HCT116 (cell line): ENCODE measurements around the gene CBX8. TPM values are rescaled to one million over a fixed set of nuclear protein-coding genes. Genes with fewer than 3 reads are reported as not detected.

Experiments
- ATAC-seq: fragments of 200-7000 bp; cut with Tn5 transposase; 2 replicates; pipeline ENCODE4 v1.9.1; 2020; ENCODE audit warnings: mild to moderate bottlenecking, moderate library complexity
- BruUV-seq: library from RNA; stranded (reverse); fragments of 400-500 nt; replicated peaks from 2 replicates; lab custom pipeline; 2021; lab: Mats Ljungman, UMichigan
- CTCF ChIA-PET: fragments of 300-600 bp; sonication (Branson Sonifier 250); formaldehyde crosslinking; loops from one replicate; lab custom pipeline; 2021; ENCODE audit warnings: antibody characterized with exemption; lab: Charles Lee
- POLR2A ChIA-PET: fragments of 300-600, 350-600 bp; sonication (Branson Sonifier 250); formaldehyde crosslinking; loops from one replicate; lab custom pipeline; 2021; ENCODE audit warnings: antibody characterized with exemption; lab: Charles Lee
- RAD21 ChIA-PET, 2 experiments: fragments of 300-600 bp; sonication (Branson Sonifier 250); formaldehyde crosslinking; loops; one replicate each; lab custom pipeline; 2023; ENCODE audit warnings: low total read pairs in 2 of 2; ENCODE audit not compliant: uncharacterized antibody in 2 of 2, unreplicated experiment in 2 of 2, low non-redundant PET in 1 of 2; lab: Charles Lee
- DNase-seq: peaks from one replicate; pipeline ENCODE4 v3.0.0-alpha.2; 2010; ENCODE audit warnings: low read depth, low spot score
- H2AFZ ChIP-seq: fragments of 200-600 bp; shearing (Covaris generic), sonication (generic); 2 replicates; pipeline ENCODE4 v1.6.1; 2017; ENCODE audit warnings: low read depth, mixed run types, mixed read lengths, antibody characterized with exemption, low read length; ENCODE audit not compliant: poor library complexity, severe bottlenecking
- H3K27ac ChIP-seq: 2 replicates; pipeline ENCODE4 v1.5.1; 2012; ENCODE audit warnings: low read depth, low read length
- H3K27me3 ChIP-seq: fragments of 200-600 bp; sonication (generic); 2 replicates; pipeline ENCODE4 v1.6.1; 2016; ENCODE audit warnings: mixed run types, low read length, mixed read lengths; ENCODE audit not compliant: insufficient read depth
- H3K36me3 ChIP-seq, 2 experiments: fragments of 200-500 bp in 1 of 2; fragments of 200-600 bp in 1 of 2; sonication (Bioruptor generic) in 1 of 2; sonication (generic) in 1 of 2; 2 replicates each; pipeline versions ENCODE4 v1.5.1 to v1.6.1; 2014 to 2016; ENCODE audit warnings: low read length in 2 of 2, inconsistent platforms in 1 of 2, mixed read lengths in 1 of 2, mixed run types in 1 of 2; ENCODE audit not compliant: insufficient read depth in 2 of 2, control insufficient read depth in 1 of 2
- H3K4me1 ChIP-seq, 2 experiments: fragments of 200-600 bp in 1 of 2; sonication (generic) in 1 of 2; 2 replicates each; pipeline versions ENCODE4 v1.5.1 to v1.6.1; 2012 to 2017; ENCODE audit warnings: low read length in 2 of 2, inconsistent platforms in 1 of 2, mild to moderate bottlenecking in 1 of 2, mixed read lengths in 1 of 2, mixed run types in 1 of 2, moderate library complexity in 1 of 2; ENCODE audit not compliant: insufficient read depth in 2 of 2, control insufficient read depth in 1 of 2
- H3K4me2 ChIP-seq: fragments of 200-600 bp; sonication (generic); 2 replicates; pipeline ENCODE4 v1.6.1; 2017; ENCODE audit warnings: mixed run types, low read length, mixed read lengths
- H3K4me3 ChIP-seq, 2 experiments: fragments of 200-600 bp in 1 of 2; sonication (generic) in 1 of 2; replicated peaks in 1 of 2; 2 replicates each; pipeline ENCODE4 v1.5.1; 2011 to 2016; ENCODE audit warnings: low read length in 2 of 2, control low read depth in 1 of 2, low read depth in 1 of 2, mild to moderate bottlenecking in 1 of 2, mixed read lengths in 1 of 2, mixed run types in 1 of 2
- H3K79me2 ChIP-seq: fragments of 200-600 bp; sonication (generic); 2 replicates; pipeline ENCODE4 v1.6.1; 2017; ENCODE audit warnings: mild to moderate bottlenecking, mixed run types, low read length, moderate library complexity, mixed read lengths; ENCODE audit not compliant: insufficient read depth
- H3K9ac ChIP-seq: fragments of 200-600 bp; sonication (generic); 2 replicates; pipeline ENCODE4 v1.6.1; 2016; ENCODE audit warnings: low read length, mixed read lengths
- H3K9me2 ChIP-seq: fragments of 200-600 bp; sonication (generic), shearing (Covaris generic); 2 replicates; pipeline ENCODE4 v1.6.1; 2017; ENCODE audit warnings: mixed run types, mild to moderate bottlenecking, moderate library complexity; ENCODE audit not compliant: insufficient read depth
- H3K9me3 ChIP-seq, 2 experiments: fragments of 200-500 bp in 1 of 2; fragments of 200-600 bp in 1 of 2; sonication (Bioruptor generic) in 1 of 2; sonication (generic) in 1 of 2; 2 replicates each; pipeline ENCODE4 v1.6.1; 2014 to 2017; ENCODE audit warnings: low read length in 2 of 2, mixed read lengths in 2 of 2, inconsistent platforms in 1 of 2, low read depth in 1 of 2, mild to moderate bottlenecking in 1 of 2, mixed run types in 1 of 2, moderate library complexity in 1 of 2; ENCODE audit not compliant: control insufficient read depth in 1 of 2, insufficient read depth in 1 of 2
- H4K20me1 ChIP-seq: fragments of 200-600 bp; sonication (generic), shearing (Covaris generic); 2 replicates; pipeline ENCODE4 v1.6.1; 2017; ENCODE audit warnings: mixed run types, mild to moderate bottlenecking, moderate library complexity; ENCODE audit not compliant: insufficient read depth
- EGR1 ChIP-seq: IDR thresholded peaks from 2 replicates; pipeline ENCODE4 v1.6.1; 2012; ENCODE audit warnings: low read depth
- FOSL1 ChIP-seq: IDR thresholded peaks from 2 replicates; pipeline ENCODE4 v1.6.1; 2012; ENCODE audit warnings: low read depth
- MAX ChIP-seq: IDR thresholded peaks from 2 replicates; pipeline ENCODE4 v1.6.1; 2012
- REST ChIP-seq: IDR thresholded peaks from 2 replicates; pipeline ENCODE4 v1.6.1; 2012; ENCODE audit warnings: low read depth
- SP1 ChIP-seq: IDR thresholded peaks from 2 replicates; pipeline ENCODE4 v1.6.1; 2012; ENCODE audit warnings: low read depth
- SRF ChIP-seq: IDR thresholded peaks from 2 replicates; pipeline ENCODE4 v1.6.1; 2012; ENCODE audit warnings: low read depth
- YY1 ChIP-seq: IDR thresholded peaks from 2 replicates; pipeline ENCODE4 v1.6.1; 2011; ENCODE audit warnings: low read length, low read depth, moderate library complexity, mild to moderate bottlenecking; ENCODE audit not compliant: insufficient replicate concordance; ENCODE audit errors: extremely low read depth
- ZFX ChIP-seq: fragments of 450-650 bp; IDR thresholded peaks from 2 replicates; pipeline ENCODE4 v1.6.1; 2017
- intact Hi-C: fragments of 100-400 bp; cut with micrococcal nuclease; formaldehyde crosslinking; loops from 2 replicates; pipeline ENCODE4 v1.10.0; 2022
- total RNA-seq: library from RNA; stranded (reverse); gene quantifications from one replicate; pipeline ENCODE4 v1.2.1, GENCODE V29; 2021; ENCODE audit not compliant: unreplicated experiment

Gene CBX8
- total RNA-seq, 1 experiment from 2014 or later, result 29.0 TPM

GRCh38 chr17:79810130-79811010 lies 13.5 kb upstream of the CBX8 start:
- H3K9ac ChIP-seq, result no peak overlapping the region; the same call in 1 of the 2 replicates
- H3K36me3 ChIP-seq, result no peaks in the 10 kb centered on the region
- H2AFZ ChIP-seq, result peak overlapping the region; percentile 24
- ChIA-PET RAD21 (interaction anchor here in 1 of 2 experiments (1.3 kb wide), 1 partner anchor 29 kb away, joined by 4 read pairs; the partner anchor contains the start of gene CBX4), CTCF (interaction anchor here (0.5 to 3.9 kb wide), 27 partner anchors 8 to 198 kb away, joined by 3 to 24 read pairs (median 4); partner anchors contain the start of genes CBX4 and CBX8), POLR2A (interaction anchor here (0.6 to 1.8 kb wide), 9 partner anchors 8 to 198 kb away, joined by 3 to 17 read pairs (median 3); partner anchors contain the start of genes CBX4 and CBX8)
- H3K27ac ChIP-seq, result no peak overlapping the region
- H3K79me2 ChIP-seq, result no peaks in the 10 kb centered on the region
- peak; percentile 89 for ATAC-seq
- peak overlapping the region; percentile 28 to 53 for H3K4me3 ChIP-seq
- H3K9me2 ChIP-seq, result no peaks in the 10 kb centered on the region
- H3K9me3 ChIP-seq, result no peaks in the 10 kb centered on the region
- peaks cover 6% of the 10 kb centered on the region; the same call in 1 of the 2 replicates for H3K27me3 ChIP-seq
- BruUV-seq, result no TSS peak
- peak overlapping the region; percentile 88 for H3K4me2 ChIP-seq
- peak; percentile 70 for DNase-seq
- TF ChIP-seq FOSL1, result no peak
- TF ChIP-seq ZFX, result no peak
- no peak for TF ChIP-seq YY1
- peak; percentile 100 for TF ChIP-seq SRF
- no peak for TF ChIP-seq MAX
- TF ChIP-seq SP1, result no peak
- no peak for TF ChIP-seq REST
- peak; percentile 76 for TF ChIP-seq EGR1
- H4K20me1 ChIP-seq, result no peaks in the 10 kb centered on the region
- intact Hi-C loops, result loop anchor here (2.0 kb wide), 1 partner anchor 28 kb away; the partner anchor contains the start of gene CBX4
- peaks cover 25 to 44% of the 10 kb centered on the region in 2 experiments for H3K4me1 ChIP-seq
